ENCODE measurements around the gene CLTRN. TPM values are rescaled to one million over a fixed set of nuclear protein-coding genes. Genes with fewer than 3 reads are reported as not detected.

CLTRN gene
- total RNA-seq, 1 experiment from 2014 or later = 1.8 TPM

- Histone ChIP-seq H3K4me2 (ENCODE audit: insufficient read depth, insufficient read length, low read length) (no peak overlapping the region), H3K56ac (ENCODE audit: insufficient read length, low read depth, low read length) (no peak overlapping the region), H4K8ac (replicated peaks; ENCODE audit: insufficient read length, low read depth, low read length) (no peak overlapping the region), H3K14ac (ENCODE audit: insufficient read depth, low read length) (no peak overlapping the region), H3T11ph (ENCODE audit: low read length) (no peak overlapping the region), H2BK12ac (ENCODE audit: insufficient read length, low read depth, low read length) (no peak overlapping the region), H2BK120ac (ENCODE audit: low read depth, low read length, poor library complexity, severe bottlenecking) (no peak overlapping the region), H3K4me1 (ENCODE audit: insufficient read depth, low read length) (no peaks in the 10 kb centered on the region), H4K5ac (ENCODE audit: insufficient read length, low read depth, low read length) (no peak overlapping the region), H3K18ac (ENCODE audit: insufficient read length, low read depth, low read length) (no peak overlapping the region), H2BK15ac (ENCODE audit: low read depth, low read length) (no peak overlapping the region), H2BK20ac (ENCODE audit: low read depth, low read length, poor library complexity, severe bottlenecking) (no peak overlapping the region), H3K9ac (ENCODE audit: extremely low read depth, insufficient read length, low read length) (no peak overlapping the region), H3K27ac (ENCODE audit: insufficient read length, low read depth, low read length) (no peak overlapping the region), H3K27me3 (ENCODE audit: insufficient read depth, low read length) (no peaks in the 10 kb centered on the region), H4K91ac (ENCODE audit: insufficient read length, low read depth, low read length) (no peak overlapping the region), H3K23ac (ENCODE audit: insufficient read length, low read depth, low read length) (no peak overlapping the region), H3K23me2 (ENCODE audit: insufficient read length, low read depth, low read length, poor library complexity, severe bottlenecking) (no peaks in the 10 kb centered on the region), H2BK5ac (ENCODE audit: insufficient read length, low read length) (no peak overlapping the region), H2AK5ac (ENCODE audit: insufficient read length, low read length) (no peak overlapping the region), H3K79me2 (ENCODE audit: insufficient read depth, low read length) (no peaks in the 10 kb centered on the region), H3K9me3 (ENCODE audit: control insufficient read depth, low read depth, low read length) (no peaks in the 10 kb centered on the region), H3K4ac (ENCODE audit: low read depth, low read length) (no peak overlapping the region), H3K79me1 (ENCODE audit: insufficient read depth, low read depth, low read length, poor library complexity, severe bottlenecking) (no peaks in the 10 kb centered on the region), H2AFZ (ENCODE audit: low read length) (no peak overlapping the region), H4K20me1 (ENCODE audit: control insufficient read depth, insufficient read depth, insufficient read length) (no peaks in the 10 kb centered on the region)
- Mint-ChIP-seq H3K9me3 (no peaks in the 10 kb centered on the region), H3K4me1 (peaks cover 5% of the 10 kb centered on the region in 2 experiments), H3K4me3 (no peak overlapping the region), H3K36me3 (ENCODE audit: insufficient read depth in 1 of 3, low read depth in 3 of 3) (no peaks in the 10 kb centered on the region), H3K27me3 (ENCODE audit: low read depth) (no peaks in the 10 kb centered on the region), H3K27ac (no peak overlapping the region)
- DNase-seq = peak; percentile 34
- no peak for TF ChIP-seq CTCF (conservative IDR thresholded peaks at IDR 0.05)
- no CpG with 5 or more reads among the region's 27 CpGs for WGBS (ENCODE audit: extremely low coverage, insufficient read length, low lambda C conversion rate)
Observed at GRCh38 chrX:15646543-15646942, 18.1 kb downstream of the CLTRN start.

Measured in H9 (cell line).